Esophagus (tissue), 2 donors: ENCODE data around the gene CCDC61. TPM values are rescaled to one million over a fixed set of nuclear protein-coding genes. Genes with fewer than 3 reads are reported as not detected.

Experiments used
- H3K27ac ChIP-seq, 2 donors: one replicate each; pipeline ENCODE4 v1.5.1; 2013; ENCODE audit warnings: low read depth in 2 of 2, mild to moderate bottlenecking in 2 of 2, inconsistent platforms in 1 of 2, low read length in 1 of 2, moderate library complexity in 1 of 2
- H3K27me3 ChIP-seq, 2 donors: one replicate each; pipeline ENCODE4 v1.6.1; 2013; ENCODE audit warnings: low read length in 2 of 2, control low read depth in 1 of 2, mild to moderate bottlenecking in 1 of 2; ENCODE audit not compliant: insufficient read depth in 2 of 2, control insufficient read depth in 1 of 2
- H3K36me3 ChIP-seq, 2 donors: one replicate each; pipeline ENCODE4 v1.6.1; 2013; ENCODE audit warnings: low read length in 1 of 2; ENCODE audit not compliant: control insufficient read depth in 2 of 2, insufficient read depth in 2 of 2
- H3K4me1 ChIP-seq, 2 donors: one replicate each; pipeline ENCODE4 v1.6.1; 2013; ENCODE audit warnings: low read length in 1 of 2; ENCODE audit not compliant: control insufficient read depth in 2 of 2, insufficient read depth in 2 of 2
- H3K4me3 ChIP-seq, 2 donors: one replicate each; pipeline ENCODE4 v1.5.1; 2013; ENCODE audit warnings: low read length in 2 of 2, mild to moderate bottlenecking in 2 of 2, low read depth in 1 of 2, moderate library complexity in 1 of 2
- H3K9me3 ChIP-seq, 2 donors: one replicate each; pipeline ENCODE4 v1.6.1; 2013; ENCODE audit warnings: mild to moderate bottlenecking in 2 of 2, low read depth in 1 of 2, low read length in 1 of 2, moderate library complexity in 1 of 2; ENCODE audit not compliant: control insufficient read depth in 2 of 2, insufficient read depth in 1 of 2
- WGBS, 2 donors: extraction: QIAGEN DNeasy Blood & Tissue Kit; methylation state at CpG; one replicate each; pipeline ENCODE4 v1.1.7; 2013; 5-methylcytosine and 5-hydroxymethylcytosine counted together
- polyA plus RNA-seq, 2 donors: library from polyadenylated mRNA; stranded (reverse); fragments of 200-250 nt; gene quantifications; one replicate each; pipeline ENCODE4 v1.2.3, GENCODE V29; 2013
- donor health status: healthy with polysubstance abuse.
- donor health status: Bipolar disorder and iron deficiency.

Gene CCDC61
- polyA plus RNA-seq, 2 donors: 8.1 to 12.3 TPM

DNA sequence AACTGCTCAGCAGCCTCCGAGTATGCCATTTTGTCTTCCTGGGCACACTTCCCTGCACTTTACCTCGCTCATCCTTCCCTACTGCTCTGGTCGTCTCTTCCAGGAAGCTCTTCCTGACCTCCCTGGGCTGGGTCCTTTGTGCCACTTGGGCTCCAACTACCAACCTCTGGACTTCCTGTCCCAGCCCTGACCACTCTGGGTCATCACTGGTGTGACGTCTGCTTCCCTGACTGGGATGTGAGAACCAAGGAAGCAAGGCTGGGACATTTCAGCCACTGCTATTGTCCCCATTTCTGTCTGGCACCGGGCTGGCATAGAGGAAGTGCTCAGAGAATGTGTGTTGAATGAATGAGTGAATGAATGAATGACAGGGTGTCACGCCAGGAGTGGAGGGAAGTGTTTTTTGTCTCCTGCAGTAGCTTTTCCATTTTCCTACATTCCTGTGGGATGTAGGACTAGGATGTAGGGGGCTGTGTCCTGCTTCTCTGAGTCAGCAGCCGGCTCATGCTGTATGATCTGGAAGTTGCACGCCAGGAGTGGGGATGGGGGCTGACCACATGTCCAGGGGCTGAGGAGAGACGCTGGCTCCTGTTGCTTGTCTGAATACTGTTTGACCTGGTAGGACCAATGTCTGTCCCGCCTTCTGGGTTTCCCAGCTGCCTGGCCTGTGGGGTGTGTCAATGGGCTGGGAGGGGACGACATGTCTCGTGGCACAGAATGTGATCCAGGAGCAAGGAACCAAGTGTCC, 36.3 kb upstream of the CCDC61 start:
- peaks cover 3 to 4% of the 10 kb centered on the region in 2 donors for H3K9me3 ChIP-seq
- H3K36me3 ChIP-seq: no peaks in the 10 kb centered on the region
- no peak overlapping the region for H3K4me3 ChIP-seq
- peaks cover 0 to 4% of the 10 kb centered on the region in 2 donors for H3K4me1 ChIP-seq
- H3K27me3 ChIP-seq: no peaks in the 10 kb centered on the region
- peak overlapping the region in 1 of 2 donors; percentile 35 for H3K27ac ChIP-seq
- 60 to 65% methylated on average over 12 of the region's 12 CpGs for WGBS, 2 donors

- Histone ChIP-seq H3K4me1 (peaks cover 0 to 4% of the 10 kb centered on the region in 2 donors), H3K4me3 (no peak overlapping the region), H3K9me3 (peaks cover 0 to 3% of the 10 kb centered on the region in 2 donors), H3K27ac (peak overlapping the region in 1 of 2 donors; percentile 35), H3K27me3 (no peaks in the 10 kb centered on the region), H3K36me3 (no peaks in the 10 kb centered on the region)
- 59 to 64% methylated on average over 8 of the region's 8 CpGs for WGBS, 2 donors
Observed at GRCh38 chr19:45959517-45960025, 35.7 kb upstream of the CCDC61 start.

DNA sequence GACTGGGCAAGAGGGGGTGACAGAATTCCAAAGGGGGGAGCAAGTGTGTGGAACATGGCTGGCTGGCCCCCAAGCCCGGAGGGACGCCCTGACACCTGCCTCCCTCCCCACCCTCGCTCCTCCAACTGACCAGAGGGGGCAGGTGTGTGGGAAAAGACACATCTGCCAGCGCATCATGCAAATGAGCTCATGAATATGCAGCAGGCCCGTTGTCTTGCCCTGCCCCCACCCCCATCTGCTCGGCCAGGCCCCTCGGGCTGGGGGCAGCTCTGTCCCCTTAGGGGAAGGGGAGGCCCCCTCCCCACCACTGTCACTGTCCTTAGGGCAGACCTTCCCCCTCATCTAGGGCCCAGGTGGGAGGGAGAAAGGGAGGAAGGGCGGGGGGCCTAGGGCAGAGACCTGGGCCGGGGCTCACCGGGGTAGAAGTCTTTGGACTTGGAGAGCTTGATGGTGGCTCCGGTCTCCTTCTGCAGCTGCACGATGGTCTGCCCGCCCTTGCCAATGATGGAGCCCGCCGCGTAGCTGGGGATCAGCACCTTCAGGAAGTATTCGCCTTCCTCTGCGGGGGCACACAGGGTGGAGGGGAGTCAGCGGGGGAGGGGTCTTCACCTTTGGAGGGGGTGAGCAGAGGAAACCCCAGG, 34.6 kb upstream of the CCDC61 start:
- Histone ChIP-seq H3K27me3 (no peaks in the 10 kb centered on the region), H3K9me3 (peaks cover 0 to 3% of the 10 kb centered on the region in 2 donors), H3K4me3 (no peak overlapping the region), H3K36me3 (no peaks in the 10 kb centered on the region), H3K27ac (no peak overlapping the region), H3K4me1 (peaks cover 0 to 4% of the 10 kb centered on the region in 2 donors)
- WGBS, 2 donors: 17 to 25% methylated on average over 18 to 19 of the region's 19 CpGs

- Histone ChIP-seq H3K27ac (no peak overlapping the region), H3K36me3 (no peaks in the 10 kb centered on the region), H3K27me3 (no peaks in the 10 kb centered on the region), H3K4me3 (no peak overlapping the region), H3K4me1 (peaks cover 0 to 4% of the 10 kb centered on the region in 2 donors), H3K9me3 (peaks cover 0 to 3% of the 10 kb centered on the region in 2 donors)
- WGBS, 2 donors: 83 to 87% methylated on average over 15 of the region's 15 CpGs
Observed at GRCh38 chr19:45962021-45962420, 33.2 kb upstream of the CCDC61 start.

DNA sequence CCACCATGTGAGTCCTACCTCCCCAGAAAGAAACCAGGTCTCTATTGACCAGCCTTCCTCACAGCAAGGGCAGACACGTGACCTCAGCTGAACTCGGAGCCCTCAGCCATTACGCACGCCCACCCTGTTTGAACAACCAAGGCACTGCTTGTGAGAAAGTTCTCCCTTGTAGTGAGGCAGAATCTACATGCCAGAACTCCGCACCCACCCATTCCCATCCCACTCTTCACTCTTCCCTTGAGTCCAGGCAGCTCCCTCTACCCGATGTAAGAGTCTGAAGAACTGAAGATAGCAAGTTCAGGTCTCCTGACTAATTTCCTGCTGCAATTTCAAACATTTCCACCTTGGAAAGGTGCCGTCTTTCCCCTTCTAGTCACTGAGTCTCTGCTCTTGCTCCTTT, 28.0 kb upstream of the CCDC61 start:
- peaks cover 0 to 4% of the 10 kb centered on the region in 2 donors for H3K9me3 ChIP-seq
- H3K27me3 ChIP-seq: peaks cover 0 to 5% of the 10 kb centered on the region in 2 donors
- 51 to 55% methylated on average over 7 of the region's 7 CpGs for WGBS, 2 donors
- no peaks in the 10 kb centered on the region for H3K4me1 ChIP-seq
- H3K27ac ChIP-seq: no peak overlapping the region
- H3K4me3 ChIP-seq: no peak overlapping the region
- H3K36me3 ChIP-seq: no peaks in the 10 kb centered on the region

- WGBS, 2 donors: 65 to 66% methylated on average over 9 of the region's 9 CpGs
- peaks cover 0 to 4% of the 10 kb centered on the region in 2 donors for H3K9me3 ChIP-seq
- no peaks in the 10 kb centered on the region for H3K36me3 ChIP-seq
- peaks cover 0 to 5% of the 10 kb centered on the region in 2 donors for H3K27me3 ChIP-seq
- H3K4me1 ChIP-seq: peaks cover 0 to 2% of the 10 kb centered on the region in 2 donors
- H3K27ac ChIP-seq: no peak overlapping the region
- no peak overlapping the region for H3K4me3 ChIP-seq
Observed at GRCh38 chr19:45968626-45969025, 26.6 kb upstream of the CCDC61 start.

GRCh38 chr19:45969676-45970075, 25.6 kb upstream of the CCDC61 start:
- peaks cover 0 to 4% of the 10 kb centered on the region in 2 donors for H3K9me3 ChIP-seq
- H3K27ac ChIP-seq: no peak overlapping the region
- peaks cover 0 to 2% of the 10 kb centered on the region in 2 donors for H3K4me1 ChIP-seq
- H3K27me3 ChIP-seq: peaks cover 0 to 13% of the 10 kb centered on the region in 2 donors
- WGBS, 2 donors: 62 to 64% methylated on average over 5 of the region's 5 CpGs
- H3K36me3 ChIP-seq: no peaks in the 10 kb centered on the region
- no peak overlapping the region for H3K4me3 ChIP-seq

GRCh38 chr19:45971260-45971902, 23.9 kb upstream of the CCDC61 start:
- Histone ChIP-seq H3K36me3 (no peaks in the 10 kb centered on the region), H3K27ac (no peak overlapping the region), H3K27me3 (peaks cover 0 to 13% of the 10 kb centered on the region in 2 donors), H3K9me3 (peaks cover 0 to 4% of the 10 kb centered on the region in 2 donors), H3K4me1 (peaks cover 0 to 2% of the 10 kb centered on the region in 2 donors), H3K4me3 (no peak overlapping the region)
- 10 to 13% methylated on average over 9 to 11 of the region's 11 CpGs for WGBS, 2 donors

GRCh38 chr19:45972081-45972946, 23.0 kb upstream of the CCDC61 start:
- Histone ChIP-seq H3K9me3 (peaks cover 0 to 4% of the 10 kb centered on the region in 2 donors), H3K4me3 (peak overlapping the region; percentile 4 to 25), H3K27ac (no peak overlapping the region), H3K27me3 (peaks cover 0 to 13% of the 10 kb centered on the region in 2 donors), H3K4me1 (peaks cover 0 to 2% of the 10 kb centered on the region in 2 donors), H3K36me3 (no peaks in the 10 kb centered on the region)
- 13 to 18% methylated on average over 18 of the region's 18 CpGs for WGBS, 2 donors
